Measurements from ENCODE around the gene NUMBL.
"Not testable (repeated sequence)": the region's sequence is repeated elsewhere in the genome, so short reads cannot be mapped to it uniquely, and the experiment has no call there.

DNA sequence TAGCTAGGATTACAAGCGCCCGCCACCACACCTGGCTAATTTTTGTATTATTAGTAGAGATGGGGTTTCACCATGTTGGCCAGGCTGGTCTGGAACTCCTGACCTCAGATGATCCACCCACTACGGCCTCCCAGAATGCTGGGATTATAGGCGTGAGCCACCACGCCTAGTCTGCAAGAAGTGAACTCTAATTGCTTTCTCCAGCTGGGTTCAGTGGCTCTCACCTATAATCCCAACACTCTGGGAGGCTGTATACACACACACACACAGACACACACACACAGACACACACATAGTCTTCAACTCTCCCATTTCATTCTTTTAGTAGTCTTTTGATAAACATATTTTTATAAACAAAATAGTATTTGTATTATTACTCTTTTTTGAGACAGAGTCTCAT, 39.6 kb upstream of the NUMBL start:
- TF ChIP-seq, protein P1, sequence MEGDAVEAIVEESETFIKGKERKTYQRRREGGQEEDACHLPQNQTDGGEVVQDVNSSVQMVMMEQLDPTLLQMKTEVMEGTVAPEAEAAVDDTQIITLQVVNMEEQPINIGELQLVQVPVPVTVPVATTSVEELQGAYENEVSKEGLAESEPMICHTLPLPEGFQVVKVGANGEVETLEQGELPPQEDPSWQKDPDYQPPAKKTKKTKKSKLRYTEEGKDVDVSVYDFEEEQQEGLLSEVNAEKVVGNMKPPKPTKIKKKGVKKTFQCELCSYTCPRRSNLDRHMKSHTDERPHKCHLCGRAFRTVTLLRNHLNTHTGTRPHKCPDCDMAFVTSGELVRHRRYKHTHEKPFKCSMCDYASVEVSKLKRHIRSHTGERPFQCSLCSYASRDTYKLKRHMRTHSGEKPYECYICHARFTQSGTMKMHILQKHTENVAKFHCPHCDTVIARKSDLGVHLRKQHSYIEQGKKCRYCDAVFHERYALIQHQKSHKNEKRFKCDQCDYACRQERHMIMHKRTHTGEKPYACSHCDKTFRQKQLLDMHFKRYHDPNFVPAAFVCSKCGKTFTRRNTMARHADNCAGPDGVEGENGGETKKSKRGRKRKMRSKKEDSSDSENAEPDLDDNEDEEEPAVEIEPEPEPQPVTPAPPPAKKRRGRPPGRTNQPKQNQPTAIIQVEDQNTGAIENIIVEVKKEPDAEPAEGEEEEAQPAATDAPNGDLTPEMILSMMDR (conservative IDR thresholded peaks at IDR 0.05; ENCODE audit: low read length): not testable (repeated sequence)
- not testable (repeated sequence) for TF ChIP-seq EZH2phosphoT487 (IDR thresholded peaks at IDR 0.05; ENCODE audit: borderline replicate concordance, low read depth, low read length)
